ENCODE data around the gene DNAJC5. TPM values are rescaled to one million over a fixed set of nuclear protein-coding genes. Genes with fewer than 3 reads are reported as not detected.
"Not testable (repeated sequence)": the region's sequence is repeated elsewhere in the genome, so short reads cannot be mapped to it uniquely, and the experiment has no call there.

DNAJC5 gene
- polyA plus RNA-seq, 1 donor from 2014 or later, result 5.2 TPM

DNA sequence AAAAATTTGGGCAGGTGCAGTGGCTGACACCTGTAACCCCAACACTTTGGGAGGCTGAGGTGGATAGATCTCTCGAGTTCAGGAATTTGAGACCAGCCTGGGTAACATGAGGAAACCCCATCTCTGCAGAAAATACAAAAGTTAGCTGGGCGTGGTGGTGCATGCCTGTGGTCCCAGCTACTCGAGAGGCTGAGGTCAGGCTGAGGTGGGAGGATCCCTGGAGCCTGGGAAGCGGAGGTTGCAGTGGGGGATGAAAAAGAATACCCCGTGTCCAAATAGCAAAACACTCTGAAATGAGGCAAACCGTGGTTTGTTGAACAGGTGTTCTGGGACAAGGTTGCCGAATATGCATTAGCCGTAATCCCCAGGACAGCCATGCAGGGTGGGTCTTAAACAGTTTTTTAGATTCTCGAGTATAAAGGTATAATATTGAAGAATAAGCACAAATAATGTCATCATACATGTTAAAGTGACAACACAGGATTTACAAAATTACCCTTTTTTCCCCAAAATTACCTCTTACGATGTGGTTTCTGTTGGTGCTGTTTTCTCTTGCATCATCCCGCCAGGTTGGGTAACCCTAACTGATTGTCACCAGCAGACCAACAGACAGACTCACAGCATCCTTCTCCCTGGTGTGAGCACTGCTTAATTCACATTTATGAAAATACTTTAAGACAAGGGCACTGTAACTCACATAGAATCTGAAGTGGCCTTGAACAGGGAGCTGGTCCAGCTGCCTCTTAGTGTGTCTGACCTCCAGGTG, 9.1 kb downstream of the DNAJC5 start:
- H3K4me1 Mint-ChIP-seq, result peaks cover 22 to 32% (median 29%) of the 10 kb centered on the region in 3 donors
- no peaks in the 10 kb centered on the region for H3K36me3 Mint-ChIP-seq
- H3K9me3 Mint-ChIP-seq, result no peaks in the 10 kb centered on the region
- peak overlapping the region in 1 of 3 donors; percentile 76 for H3K27ac Mint-ChIP-seq
- no peak overlapping the region for H3K4me3 Mint-ChIP-seq
- no peaks in the 10 kb centered on the region for H3K27me3 Mint-ChIP-seq

DNA sequence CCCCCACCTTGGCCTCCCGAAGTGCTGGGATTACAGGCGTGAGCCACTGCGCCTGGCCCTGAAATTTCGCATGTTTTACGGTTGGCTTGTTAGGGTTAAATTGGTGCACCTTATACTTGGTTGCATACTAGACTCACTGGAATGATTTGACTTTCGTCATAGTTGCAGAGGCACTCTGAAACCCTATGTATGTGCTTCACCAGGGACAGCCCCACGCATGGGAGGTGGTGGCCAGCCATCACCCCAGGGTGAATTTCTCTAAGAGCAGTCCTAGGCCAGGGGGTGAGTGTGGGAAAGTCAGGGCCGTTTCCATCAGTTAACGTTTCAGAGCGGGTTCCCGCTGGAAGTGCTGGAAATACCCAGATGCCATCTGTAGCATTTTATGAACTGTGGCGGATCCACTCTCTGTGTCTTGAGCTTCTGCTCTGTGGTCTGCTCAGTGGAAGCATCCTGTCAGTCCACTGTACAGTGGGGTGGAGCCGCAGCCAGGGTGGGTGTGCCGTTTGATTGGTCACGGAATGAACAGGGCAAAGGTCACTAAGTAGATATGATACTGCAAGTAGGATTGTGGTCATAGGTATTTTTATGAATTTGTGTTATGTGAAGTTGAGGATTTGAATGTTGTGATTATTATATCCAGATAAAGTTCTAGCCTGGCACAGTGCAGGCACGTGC, 13.2 kb downstream of the DNAJC5 start:
- Mint-ChIP-seq H3K36me3 (peaks cover 3% of the 10 kb centered on the region), H3K27me3 (no peaks in the 10 kb centered on the region), H3K9me3 (no peaks in the 10 kb centered on the region), H3K4me1 (peaks cover 17 to 28% (median 28%) of the 10 kb centered on the region in 3 donors), H3K27ac (peak overlapping the region in 2 of 3 donors; percentile 67 to 76), H3K4me3 (peak overlapping the region in 1 of 4 donors; percentile 48)

DNA sequence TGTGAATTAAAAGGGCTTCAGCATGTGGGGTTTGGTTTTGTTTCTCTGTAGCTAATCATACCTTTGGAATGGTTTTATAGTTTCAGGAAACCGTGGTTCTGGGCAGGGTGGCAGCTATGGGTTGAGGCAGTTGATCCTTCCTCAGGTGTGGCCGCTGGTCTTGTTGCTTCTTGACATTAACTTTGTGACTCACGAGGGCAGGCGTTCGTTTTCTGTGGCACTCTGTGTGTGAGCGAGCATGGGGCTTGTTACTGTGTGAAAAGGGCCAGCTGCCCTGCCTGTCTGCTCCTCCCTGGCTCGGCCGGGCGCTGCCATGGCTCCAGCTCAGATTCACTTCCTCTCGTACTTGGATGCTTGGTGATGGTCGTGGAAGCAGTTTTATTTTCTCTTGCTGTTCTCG, 16.2 kb downstream of the DNAJC5 start:
- Mint-ChIP-seq H3K9me3 (peaks cover 0 to under 1% (median 0%) of the 10 kb centered on the region in 3 donors), H3K4me1 (peaks cover 16 to 26% (median 26%) of the 10 kb centered on the region in 3 donors), H3K27ac (no peak overlapping the region), H3K27me3 (no peaks in the 10 kb centered on the region), H3K4me3 (peak overlapping the region in 1 of 4 donors; percentile 37), H3K36me3 (peaks cover 3% of the 10 kb centered on the region)

DNA sequence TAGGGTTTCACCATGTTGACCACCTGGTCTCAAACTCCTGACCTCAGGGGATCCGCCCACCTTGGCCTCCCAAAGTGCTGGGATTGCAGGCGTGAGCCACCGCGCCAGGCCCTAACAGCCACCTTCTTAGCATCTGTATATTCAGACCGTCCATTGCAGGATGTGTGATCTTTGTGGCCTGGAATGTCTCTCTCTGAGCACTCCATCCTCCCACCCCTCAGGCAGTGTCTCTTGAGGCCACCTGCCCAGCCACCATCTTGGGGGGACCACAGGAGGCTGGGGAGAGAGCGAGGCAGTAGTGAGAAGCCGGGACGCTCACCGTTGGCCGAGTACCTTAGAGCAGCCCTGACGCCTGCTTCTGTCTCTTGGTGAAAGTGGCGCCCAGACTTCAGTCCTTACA, 18.8 kb downstream of the DNAJC5 start:
- Mint-ChIP-seq H3K4me1 (peaks cover 33 to 36% (median 34%) of the 10 kb centered on the region in 3 donors), H3K27me3 (no peaks in the 10 kb centered on the region), H3K36me3 (peaks cover 7% of the 10 kb centered on the region), H3K27ac (no peak overlapping the region), H3K9me3 (peaks cover 0 to 2% (median 0%) of the 10 kb centered on the region in 3 donors), H3K4me3 (no peak overlapping the region)

DNA sequence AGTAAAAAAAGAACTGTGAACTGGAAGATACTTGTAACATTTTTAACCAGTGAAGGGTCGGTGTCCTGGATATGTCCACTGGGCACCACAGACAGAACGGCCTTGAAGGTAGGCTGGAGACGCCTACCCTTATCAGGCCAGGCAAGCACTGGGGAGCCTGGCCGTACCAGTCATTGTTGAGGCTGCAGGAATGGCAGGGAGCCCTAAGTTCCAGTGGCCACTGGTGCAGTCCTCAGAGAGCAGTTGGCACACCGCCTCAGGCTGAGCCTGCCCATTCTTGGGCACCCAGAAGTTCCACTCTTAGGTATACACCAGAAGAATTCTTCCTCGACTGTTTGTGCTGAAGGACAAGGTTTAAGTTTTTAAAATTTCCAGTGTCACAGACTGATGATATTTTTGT, 20.5 kb downstream of the DNAJC5 start:
- Mint-ChIP-seq H3K4me3 (no peak overlapping the region), H3K27ac (no peak overlapping the region), H3K4me1 (peaks cover 27 to 33% (median 32%) of the 10 kb centered on the region in 3 donors), H3K27me3 (no peaks in the 10 kb centered on the region), H3K9me3 (peaks cover 0 to 2% (median 0%) of the 10 kb centered on the region in 3 donors), H3K36me3 (peaks cover 4% of the 10 kb centered on the region)

DNA sequence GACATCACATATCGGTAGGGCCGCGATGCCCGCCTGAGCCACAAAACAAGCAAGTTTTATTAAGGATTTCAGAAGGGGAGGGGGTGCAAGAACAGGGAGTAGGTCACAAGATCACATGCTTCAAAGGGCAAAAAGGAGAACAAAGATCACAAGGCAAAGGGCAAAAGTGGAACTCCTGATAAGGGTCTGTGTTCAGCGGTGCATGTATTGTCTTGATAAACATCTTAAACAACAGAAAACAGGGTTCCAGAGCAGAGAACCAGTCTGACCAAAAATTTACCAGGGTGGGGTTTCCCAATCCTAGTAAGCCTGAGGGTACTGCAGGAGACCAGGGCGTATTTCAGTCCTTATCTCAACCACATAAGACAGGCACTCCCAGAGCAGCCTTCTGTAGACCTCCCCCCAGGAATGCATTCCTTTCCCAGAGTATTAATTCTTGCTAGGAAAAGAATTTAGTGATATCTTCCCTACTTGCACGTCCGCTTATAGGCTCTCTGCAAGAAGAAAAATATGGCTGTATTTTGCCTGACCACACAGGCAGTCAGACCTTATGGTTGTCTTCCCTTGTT, 21.5 kb downstream of the DNAJC5 start:
- H3K4me1 Mint-ChIP-seq, result peaks cover 21 to 25% (median 24%) of the 10 kb centered on the region in 3 donors
- H3K36me3 Mint-ChIP-seq, H3K27me3 Mint-ChIP-seq, H3K9me3 Mint-ChIP-seq: not testable (repeated sequence)
- peak overlapping the region in 2 of 4 donors; percentile 35 to 54 for H3K4me3 Mint-ChIP-seq
- H3K27ac Mint-ChIP-seq, result peak overlapping the region in 2 of 3 donors; percentile 39 to 53

DNA sequence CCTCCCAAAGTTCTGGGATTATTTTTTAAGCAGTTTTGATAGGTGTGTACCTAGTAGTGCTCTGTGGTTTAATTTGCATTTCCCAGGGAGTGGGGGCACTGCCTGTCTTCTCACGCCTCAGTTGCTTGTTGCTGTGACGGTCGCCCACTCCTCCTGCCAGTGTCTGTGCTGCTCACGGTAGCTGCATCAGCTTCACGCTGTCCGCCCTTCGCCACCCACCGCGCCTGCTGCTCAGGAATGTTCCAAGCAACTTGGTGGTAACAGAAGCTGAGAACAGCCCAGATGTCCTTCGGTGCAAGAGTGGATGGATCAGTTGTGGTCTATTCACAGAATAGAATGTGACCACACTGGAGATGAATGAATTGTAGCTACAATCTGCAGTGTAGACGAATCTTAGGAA, 22.9 kb downstream of the DNAJC5 start:
- peaks cover 4% of the 10 kb centered on the region for H3K36me3 Mint-ChIP-seq
- H3K27ac Mint-ChIP-seq, result peak overlapping the region in 2 of 3 donors; percentile 46 to 94
- H3K9me3 Mint-ChIP-seq, result peaks cover 0 to 2% (median 0%) of the 10 kb centered on the region in 3 donors
- H3K4me3 Mint-ChIP-seq, result peak overlapping the region in 2 of 4 donors; percentile 43 to 68
- H3K27me3 Mint-ChIP-seq, result no peaks in the 10 kb centered on the region
- peaks cover 20 to 24% (median 23%) of the 10 kb centered on the region in 3 donors for H3K4me1 Mint-ChIP-seq

DNA sequence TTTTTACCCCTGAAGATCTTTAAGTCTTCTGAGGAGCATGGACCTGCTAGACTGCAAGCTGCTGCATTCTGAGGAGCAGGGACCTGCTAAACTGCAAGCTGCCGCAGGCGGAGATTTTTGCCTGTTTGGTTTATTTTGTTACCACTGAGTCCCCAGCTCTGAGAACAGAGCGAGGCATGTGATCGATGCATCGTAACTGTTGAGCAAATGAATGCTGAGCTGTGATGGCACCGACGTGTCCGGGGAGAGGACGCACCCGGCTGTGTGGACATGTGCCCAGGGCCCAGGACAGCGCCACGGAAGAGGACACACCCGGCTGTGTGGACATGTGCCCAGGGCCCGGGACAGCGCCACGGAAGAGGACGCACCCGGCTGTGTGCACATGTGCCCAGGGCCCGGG, 24.2 kb downstream of the DNAJC5 start:
- Mint-ChIP-seq H3K36me3 (peaks cover 4% of the 10 kb centered on the region), H3K4me1 (peaks cover 15 to 24% (median 23%) of the 10 kb centered on the region in 3 donors), H3K27ac (no peak overlapping the region), H3K27me3 (no peaks in the 10 kb centered on the region), H3K4me3 (peak overlapping the region in 1 of 4 donors; percentile 32), H3K9me3 (peaks cover 0 to 2% (median 0%) of the 10 kb centered on the region in 3 donors)

DNA sequence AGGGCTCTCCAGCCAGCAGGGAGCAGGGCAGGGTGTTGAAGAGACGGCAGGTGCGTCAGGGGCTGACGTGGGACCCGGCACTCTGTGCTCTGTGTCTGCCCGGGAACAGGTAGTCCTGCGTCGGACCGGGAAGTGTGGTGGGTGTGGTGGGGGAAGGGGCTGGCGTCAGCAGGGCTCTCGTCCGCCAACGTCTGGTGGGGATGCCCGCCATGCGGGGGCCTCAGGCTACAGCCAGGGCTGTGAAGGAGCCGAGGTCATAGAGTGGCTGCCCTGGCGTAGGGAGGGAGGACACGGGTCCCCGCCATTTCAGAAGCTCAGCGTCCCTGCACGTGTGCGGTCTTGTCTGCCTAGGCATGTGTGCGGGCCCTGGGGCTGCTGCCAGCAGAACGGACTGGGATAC, 25.3 kb downstream of the DNAJC5 start:
- Mint-ChIP-seq H3K27me3 (no peaks in the 10 kb centered on the region), H3K36me3 (peaks cover 4% of the 10 kb centered on the region), H3K4me1 (peaks cover 18 to 23% (median 21%) of the 10 kb centered on the region in 3 donors), H3K9me3 (peaks cover 0 to 2% (median 0%) of the 10 kb centered on the region in 3 donors), H3K4me3 (peak overlapping the region in 1 of 4 donors; percentile 52), H3K27ac (no peak overlapping the region)

DNA sequence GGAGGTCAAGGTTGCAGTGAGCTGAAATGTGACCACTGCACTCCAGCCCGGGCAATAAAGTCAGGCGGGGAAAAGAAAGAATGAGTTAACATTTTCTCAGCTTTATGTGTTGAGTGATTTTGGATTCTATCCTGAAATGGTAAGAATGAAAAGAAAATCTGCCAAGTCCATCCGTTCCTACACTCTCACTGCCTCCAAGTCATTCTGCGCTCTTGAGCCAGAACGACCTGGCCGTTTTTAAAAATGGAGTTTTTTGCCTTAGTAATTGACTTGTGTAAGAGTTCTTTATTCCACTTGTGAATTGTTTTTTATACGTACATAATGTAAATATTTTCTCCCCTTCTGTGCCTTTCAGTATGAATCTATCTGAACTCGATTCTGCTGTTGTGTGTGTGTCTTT, 28.7 kb downstream of the DNAJC5 start:
- Mint-ChIP-seq H3K4me3 (no peak overlapping the region), H3K27ac (no peak overlapping the region), H3K9me3 (no peaks in the 10 kb centered on the region), H3K27me3 (no peaks in the 10 kb centered on the region), H3K4me1 (peaks cover 6 to 13% (median 9%) of the 10 kb centered on the region in 3 donors), H3K36me3 (peaks cover 1% of the 10 kb centered on the region)

DNA sequence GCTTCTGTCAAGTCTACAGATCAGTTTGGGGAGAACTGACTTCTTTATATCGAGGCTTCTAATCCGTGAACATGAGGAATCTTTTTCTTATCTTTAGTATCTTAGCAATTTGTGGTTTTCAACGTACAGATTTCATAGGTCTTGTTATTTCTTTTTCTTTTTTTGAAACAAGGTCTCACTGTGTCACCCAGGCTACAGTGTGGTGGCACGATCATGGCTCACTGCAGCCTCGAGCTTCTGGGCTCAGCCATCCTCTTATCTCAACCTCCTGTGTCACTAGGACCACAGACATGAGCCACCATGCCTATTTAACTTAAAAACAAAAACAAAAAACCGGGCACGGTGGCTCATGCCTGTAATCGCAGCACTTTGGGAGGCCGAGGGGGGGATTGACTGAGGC, 29.3 kb downstream of the DNAJC5 start:
- peaks cover 3 to 11% (median 4%) of the 10 kb centered on the region in 3 donors for H3K4me1 Mint-ChIP-seq
- no peaks in the 10 kb centered on the region for H3K27me3 Mint-ChIP-seq
- no peak overlapping the region for H3K27ac Mint-ChIP-seq
- no peaks in the 10 kb centered on the region for H3K9me3 Mint-ChIP-seq
- H3K4me3 Mint-ChIP-seq, result no peak overlapping the region
- peaks cover 1% of the 10 kb centered on the region for H3K36me3 Mint-ChIP-seq

DNA sequence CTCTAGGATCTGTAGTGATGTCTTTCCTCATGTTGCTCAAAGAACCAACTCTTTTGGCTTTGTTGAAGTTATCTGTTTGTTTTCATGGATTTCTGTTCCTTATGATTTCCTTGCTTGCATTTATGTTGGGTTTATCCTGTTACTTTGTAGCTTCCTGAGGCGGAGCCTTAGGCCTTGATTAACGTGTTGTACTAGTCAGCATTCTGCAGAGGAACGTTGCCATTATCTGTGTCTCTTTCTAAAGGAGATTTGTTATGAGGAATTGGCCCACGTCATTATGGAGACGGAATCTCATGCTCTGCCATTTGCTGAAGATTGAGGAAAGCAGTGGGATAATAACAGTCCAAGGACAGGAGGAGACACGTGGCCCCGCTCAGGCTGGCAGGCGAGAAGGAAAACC, 31.4 kb downstream of the DNAJC5 start:
- Mint-ChIP-seq H3K27me3 (no peaks in the 10 kb centered on the region), H3K27ac (no peak overlapping the region), H3K36me3 (peaks cover 1% of the 10 kb centered on the region)

DNA sequence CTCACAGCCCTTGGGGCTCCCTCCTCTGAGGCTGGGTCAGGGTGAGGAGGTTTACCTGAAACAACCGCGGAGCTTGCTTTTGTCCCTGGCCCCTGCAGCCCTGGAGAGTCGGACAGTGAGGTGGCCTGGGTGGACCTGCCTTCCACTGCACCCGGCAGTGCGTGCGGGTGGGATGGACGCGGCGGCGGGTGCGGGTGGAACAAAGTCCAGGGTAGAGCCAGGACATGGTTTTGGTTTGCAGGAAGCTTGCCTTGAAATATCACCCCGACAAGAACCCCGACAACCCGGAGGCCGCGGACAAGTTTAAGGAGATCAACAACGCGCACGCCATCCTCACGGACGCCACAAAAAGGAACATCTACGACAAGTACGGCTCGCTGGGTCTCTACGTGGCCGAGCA, 34.1 kb downstream of the DNAJC5 start:
- Mint-ChIP-seq H3K27me3 (no peaks in the 10 kb centered on the region), H3K9me3 (no peaks in the 10 kb centered on the region), H3K36me3 (peaks cover 1% of the 10 kb centered on the region), H3K4me1 (peaks cover 3 to 8% (median 4%) of the 10 kb centered on the region in 3 donors), H3K27ac (no peak overlapping the region), H3K4me3 (no peak overlapping the region)

More for the DNA sequence above, 31.4 kb downstream of the DNAJC5 start:
- Mint-ChIP-seq H3K4me1 (peaks cover 3 to 11% (median 4%) of the 10 kb centered on the region in 3 donors), H3K9me3 (no peaks in the 10 kb centered on the region), H3K4me3 (no peak overlapping the region)

DNA sequence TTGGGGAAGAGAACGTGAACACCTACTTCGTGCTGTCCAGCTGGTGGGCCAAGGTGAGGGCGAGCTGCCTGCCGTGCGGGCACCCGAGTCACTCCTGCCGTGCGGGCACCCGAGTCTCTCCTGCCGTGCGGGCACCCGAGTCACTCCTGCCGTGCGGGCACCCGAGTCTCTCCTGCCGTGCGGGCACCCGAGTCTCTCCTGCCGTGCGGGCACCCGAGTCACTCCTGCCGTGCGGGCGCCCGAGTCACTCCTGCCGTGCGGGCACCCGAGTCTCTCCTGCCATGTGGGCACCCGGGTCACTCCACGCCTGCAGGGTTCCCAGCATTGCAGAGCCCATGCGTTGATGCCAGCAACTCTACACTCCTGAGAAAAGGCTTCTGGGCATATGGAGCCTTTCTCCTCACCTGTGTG, 34.6 kb downstream of the DNAJC5 start:
- H3K36me3 Mint-ChIP-seq, H3K27me3 Mint-ChIP-seq, H3K4me3 Mint-ChIP-seq, H3K9me3 Mint-ChIP-seq, H3K27ac Mint-ChIP-seq, H3K4me1 Mint-ChIP-seq: not testable (repeated sequence)

DNA sequence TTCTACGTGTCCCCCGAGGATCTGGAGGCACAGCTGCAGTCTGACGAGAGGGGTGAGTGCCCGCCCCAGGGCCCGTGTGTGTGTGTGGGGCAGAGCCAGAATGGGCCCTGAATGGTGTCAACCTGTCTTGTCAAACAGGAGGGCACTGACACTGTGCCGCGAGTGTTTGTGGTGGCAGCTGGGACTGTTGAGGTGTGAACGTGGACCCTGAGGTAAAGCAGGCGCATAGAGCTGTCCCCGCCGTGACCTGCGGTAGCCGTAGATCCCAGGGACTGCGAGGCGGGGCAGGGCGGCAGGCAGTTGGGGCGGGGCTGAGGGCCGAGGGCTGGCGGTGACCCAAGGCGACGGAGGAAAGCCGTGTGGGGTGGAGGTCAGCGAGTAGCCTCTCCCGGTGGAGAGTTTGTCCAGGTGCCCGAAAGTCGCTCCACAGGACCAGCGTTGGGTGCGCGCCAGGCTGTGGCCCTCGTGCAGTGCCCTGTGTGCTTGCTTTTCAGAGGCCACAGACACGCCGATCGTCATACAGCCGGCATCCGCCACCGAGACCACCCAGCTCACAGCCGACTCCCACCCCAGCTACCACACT, 36.1 kb downstream of the DNAJC5 start:
- Mint-ChIP-seq H3K4me1 (peaks cover 1 to 8% (median 7%) of the 10 kb centered on the region in 3 donors), H3K27ac (no peak overlapping the region), H3K27me3 (no peaks in the 10 kb centered on the region), H3K9me3 (no peaks in the 10 kb centered on the region), H3K4me3 (no peak overlapping the region), H3K36me3 (peaks cover under 1% of the 10 kb centered on the region)

Data from IgD-negative memory B cell (primary cell).